ENCODE data around the gene CD160.
"Not testable (repeated sequence)": the region's sequence is repeated elsewhere in the genome, so short reads cannot be mapped to it uniquely, and the experiment has no call there.

Gene CD160

DNA sequence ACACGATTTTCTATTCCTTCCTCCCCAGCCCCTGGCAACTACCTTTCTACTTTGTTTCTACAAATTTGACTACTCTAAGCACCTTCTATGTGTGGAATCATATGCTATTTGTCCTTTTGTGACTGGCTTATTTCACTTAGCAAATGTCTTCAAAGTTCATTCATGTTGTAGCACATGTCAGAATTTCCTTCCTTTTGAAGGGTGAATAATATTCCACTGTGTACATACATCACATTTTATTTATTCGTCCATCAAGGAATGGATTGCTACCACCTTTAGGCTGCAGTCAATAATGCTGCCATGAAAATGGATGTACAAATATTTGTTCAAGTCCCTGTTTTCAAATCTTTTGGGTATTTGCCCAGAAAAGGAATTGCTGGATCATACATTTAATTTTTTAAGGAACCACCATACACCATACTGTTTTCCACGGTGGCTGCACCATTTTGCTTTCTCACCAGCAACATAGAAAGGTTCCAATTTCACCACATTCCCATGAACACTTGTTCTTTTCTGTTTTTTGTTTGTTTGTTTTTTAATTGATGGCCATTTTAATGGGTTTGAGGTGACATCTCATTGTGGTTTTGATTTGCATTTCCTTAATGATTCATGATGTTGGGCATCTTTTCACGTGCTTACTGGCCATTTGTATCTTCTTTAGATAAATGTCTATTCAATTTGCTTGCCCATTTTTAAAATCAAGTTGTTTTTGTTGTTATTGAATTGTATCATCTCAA lies 8.8 kb upstream of the CD160 start:
- no peak for DNase-seq

DNA sequence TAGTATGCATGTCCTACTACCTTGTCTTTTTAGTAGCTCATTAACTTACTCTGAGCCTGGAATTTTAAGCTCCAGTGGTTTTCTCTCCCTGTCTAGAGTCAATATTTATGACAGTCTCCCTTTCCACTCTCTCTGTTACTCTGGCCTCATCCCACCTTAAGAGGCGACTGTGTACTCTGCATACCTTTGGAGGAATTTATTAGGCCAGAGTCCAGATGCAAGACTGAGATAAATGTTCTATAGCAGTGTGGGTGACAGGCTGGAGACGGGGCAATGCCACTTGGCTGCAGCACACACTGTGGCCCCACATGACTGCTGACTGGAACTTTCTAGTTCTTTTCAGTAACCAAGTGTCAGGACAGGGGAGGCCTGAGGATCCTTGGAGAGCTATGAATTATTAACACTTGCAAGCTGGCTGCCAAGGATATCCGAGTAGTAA lies 8.1 kb upstream of the CD160 start:
- no peak for DNase-seq

DNA sequence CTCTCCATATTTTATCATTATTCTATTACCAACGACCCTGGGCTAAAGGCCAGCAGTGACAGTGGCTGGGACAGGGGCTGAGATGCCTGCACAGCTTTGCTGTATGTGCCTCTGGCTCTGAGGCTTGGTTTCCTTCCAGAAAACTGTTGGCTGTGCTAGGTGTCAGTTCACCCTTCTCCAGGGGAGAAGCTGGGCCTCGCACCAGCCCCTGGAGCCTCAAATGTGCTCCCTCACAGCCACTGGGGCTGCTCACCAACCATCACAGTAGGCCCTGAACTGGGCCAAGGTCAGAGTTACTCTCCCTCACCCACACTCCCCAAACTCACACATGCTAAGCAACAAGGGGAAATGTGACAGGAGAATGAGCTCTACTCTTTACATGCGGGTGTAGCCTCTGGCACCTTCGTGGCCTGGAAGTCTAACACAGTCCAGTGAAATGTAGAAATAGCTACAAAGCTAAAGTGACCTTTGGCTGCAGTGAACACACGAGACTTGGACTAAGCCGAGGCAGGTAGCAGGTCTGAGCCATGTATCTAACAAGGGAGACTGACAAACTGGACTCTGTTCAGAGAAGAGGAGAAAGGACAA lies 4.7 kb upstream of the CD160 start:
- no peak for DNase-seq

GRCh38 chr1:145716641-145717345 lies 2.5 kb upstream of the CD160 start:
- DNase-seq, result no peak

DNA sequence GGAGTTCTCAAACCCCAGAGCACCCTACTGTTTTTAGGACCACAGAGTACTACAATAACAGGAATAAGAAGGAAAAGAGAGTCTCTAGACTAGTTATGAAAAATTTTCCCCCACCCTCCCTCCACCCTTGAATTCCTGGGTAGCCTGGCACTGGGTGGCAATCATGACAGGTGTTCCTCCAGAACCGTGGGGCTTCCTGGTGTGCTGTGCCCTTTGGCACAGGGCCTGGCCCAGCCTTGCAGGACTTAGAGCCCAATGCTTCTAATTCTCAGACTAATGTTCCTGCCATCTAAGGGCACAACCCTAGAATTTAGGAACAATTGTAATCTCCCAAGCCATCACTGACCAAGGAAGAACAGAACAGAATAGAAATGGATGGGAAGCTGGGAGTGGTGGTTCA lies 1.5 kb upstream of the CD160 start:
- no peak for DNase-seq

DNA sequence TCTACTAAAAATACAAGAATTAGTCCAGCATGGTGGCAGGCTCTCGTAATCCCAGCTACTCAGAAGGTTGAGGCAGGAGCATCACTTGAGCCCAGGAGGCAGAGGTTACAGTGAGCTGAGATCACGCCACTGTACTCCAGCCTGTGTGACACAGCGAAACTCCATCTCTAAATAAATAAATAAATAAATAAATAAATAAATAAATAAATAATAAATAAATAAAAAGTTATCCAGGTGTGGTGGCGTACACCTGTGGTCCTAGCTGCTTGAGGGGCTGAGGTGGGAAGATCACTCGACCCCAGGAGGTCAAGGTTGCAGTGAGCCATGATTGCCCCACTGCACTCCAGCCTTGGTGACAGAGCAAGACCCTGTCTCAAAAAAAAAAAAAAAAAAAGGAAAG lies 834 bp upstream of the CD160 start:
- not testable (repeated sequence) for DNase-seq

- no peak for DNase-seq
Observed at GRCh38 chr1:145720556-145720877, 1.2 kb downstream of the CD160 start.

DNA sequence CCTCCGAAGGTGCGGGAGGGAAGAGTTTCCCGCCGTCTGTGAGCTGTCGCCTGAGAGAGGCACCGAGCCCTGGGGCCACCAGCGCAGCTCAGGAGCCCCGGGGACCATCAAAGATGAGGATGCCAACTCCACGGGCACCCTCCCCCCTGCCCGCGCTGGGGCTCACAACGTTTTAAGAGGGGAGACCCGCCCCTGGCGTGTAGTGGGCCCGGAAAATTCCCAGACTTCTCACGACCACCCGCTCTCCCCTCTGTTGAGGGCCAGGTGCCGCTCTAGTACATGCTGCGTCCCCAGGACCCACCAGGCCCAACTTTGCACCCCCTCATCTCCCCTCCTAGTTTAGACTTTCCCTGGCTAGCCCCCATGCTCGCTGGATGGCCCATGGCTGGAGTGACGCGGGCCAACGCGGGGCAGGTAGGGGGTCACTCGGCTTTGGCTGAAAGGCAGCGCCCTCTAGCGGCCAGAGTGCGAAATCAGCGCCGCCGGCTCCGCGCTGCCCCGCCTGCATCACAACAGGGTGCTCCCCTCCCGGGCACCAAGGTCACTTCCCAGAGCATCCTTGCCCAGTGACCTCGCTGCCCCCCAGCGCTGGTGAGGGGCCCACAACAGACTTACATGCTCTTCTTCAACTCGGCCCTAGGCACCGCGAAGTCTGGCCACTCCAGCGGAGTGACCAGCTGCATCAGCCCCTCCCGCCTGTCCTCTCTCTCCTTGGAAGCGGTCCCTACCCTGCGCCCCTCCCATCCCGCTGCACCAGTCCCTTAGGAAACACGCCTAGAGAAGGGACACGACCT lies 1.8 kb downstream of the CD160 start:
- peak; percentile 14 for DNase-seq

DNA sequence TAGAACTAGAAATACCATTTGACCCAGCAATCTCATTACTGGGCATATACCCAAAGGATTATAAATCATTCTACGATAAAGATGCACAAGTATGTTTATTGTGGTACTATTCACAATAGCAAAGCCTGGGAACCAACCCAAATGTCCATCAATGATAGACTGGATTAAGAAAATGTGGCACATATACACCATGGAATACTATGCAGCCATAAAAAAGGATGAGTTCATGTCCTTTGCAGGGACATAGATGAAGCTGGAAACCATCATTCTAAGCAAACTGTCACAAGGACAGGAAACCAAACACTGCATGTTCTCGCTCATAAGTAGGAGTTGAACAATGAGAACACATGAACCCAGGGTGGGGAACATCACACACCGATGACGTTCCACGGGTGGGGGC lies 6.9 kb downstream of the CD160 start:
- not testable (repeated sequence) for DNase-seq

- DNase-seq, result no peak
Observed at GRCh38 chr1:145729196-145729595, 9.9 kb downstream of the CD160 start.

DNA sequence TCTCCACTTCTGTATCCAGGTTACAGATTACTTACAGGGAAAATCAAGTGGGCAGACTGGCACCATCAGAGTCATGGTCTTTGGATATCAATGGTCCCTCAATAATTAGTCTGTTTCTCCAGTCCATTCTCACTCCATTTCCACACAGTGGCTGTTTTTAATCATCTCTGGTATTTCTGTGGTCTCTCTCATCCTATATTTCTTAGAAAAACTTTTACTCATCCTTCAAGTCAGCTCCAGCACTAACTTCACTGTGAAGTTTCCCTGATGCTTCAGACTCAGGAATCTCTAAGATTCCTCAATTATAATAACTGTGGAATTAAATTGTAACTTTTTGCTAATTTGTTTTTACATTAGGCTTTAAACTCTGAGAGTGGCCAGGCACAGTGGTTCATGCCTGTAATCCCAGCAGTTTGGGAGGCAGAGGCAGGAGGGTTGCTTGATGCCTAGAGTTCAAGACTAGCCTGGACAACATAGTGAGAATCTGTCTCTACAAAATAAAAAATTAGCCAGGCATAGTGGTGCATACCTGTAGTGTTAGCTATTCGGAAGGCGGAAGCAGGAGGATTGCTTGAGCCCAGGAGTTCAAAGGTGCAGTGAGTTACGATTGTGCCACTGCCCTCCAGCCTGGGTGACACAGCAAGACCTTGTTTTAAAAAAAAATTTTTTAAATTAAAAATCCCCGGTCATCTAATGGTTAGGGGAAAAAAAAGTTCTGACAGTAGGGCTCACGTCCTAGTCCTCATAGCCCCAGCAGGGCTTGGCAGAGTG lies 10.6 kb downstream of the CD160 start:
- DNase-seq, result no peak

- no peak for DNase-seq
Observed at GRCh38 chr1:145730467-145730866, 11.2 kb downstream of the CD160 start.

GRCh38 chr1:145730900-145731299 lies 11.6 kb downstream of the CD160 start:
- no peak for DNase-seq

DNA sequence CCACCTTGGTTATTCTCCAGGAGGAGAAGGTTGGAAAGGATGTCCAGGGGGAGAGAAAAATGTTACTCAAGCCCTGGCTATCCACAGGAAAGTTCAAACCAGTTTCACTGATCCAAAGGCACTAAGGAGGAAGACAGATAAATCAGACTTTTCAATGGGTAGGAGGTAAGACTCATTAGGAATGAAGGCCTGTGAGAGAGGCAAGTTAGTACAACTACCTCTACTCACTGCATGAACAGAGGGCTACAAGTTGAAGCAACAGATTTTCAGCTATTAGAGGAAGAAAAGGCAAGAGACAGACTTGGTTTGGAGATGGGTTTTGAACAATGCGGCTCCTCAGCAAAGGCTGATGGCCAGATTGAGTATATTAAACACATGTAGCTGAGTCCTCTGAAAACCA lies 16.9 kb downstream of the CD160 start:
- no peak for DNase-seq

DNA sequence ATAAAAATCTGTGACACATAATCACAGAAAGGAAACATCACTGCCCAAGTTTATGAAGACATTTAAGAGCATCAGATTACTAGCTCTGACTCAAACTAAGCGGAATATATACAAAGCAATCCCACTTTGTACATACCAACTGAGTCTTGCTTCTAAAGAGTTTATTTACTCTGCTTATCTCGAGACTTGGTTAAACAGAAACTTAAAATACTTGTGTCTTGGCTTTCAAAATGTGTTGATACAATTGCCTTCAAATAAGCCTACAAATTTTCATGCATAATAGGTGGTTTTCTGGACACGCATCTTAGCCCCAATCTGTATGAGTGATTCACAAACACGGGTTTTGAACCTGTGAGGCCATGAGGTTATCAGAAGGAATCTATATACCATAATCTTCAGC lies 21.0 kb downstream of the CD160 start:
- no peak for DNase-seq

GRCh38 chr1:145747398-145748247 lies 28.3 kb downstream of the CD160 start:
- no peak for DNase-seq

GRCh38 chr1:145750426-145750825 lies 31.1 kb downstream of the CD160 start:
- no peak for DNase-seq

DNA sequence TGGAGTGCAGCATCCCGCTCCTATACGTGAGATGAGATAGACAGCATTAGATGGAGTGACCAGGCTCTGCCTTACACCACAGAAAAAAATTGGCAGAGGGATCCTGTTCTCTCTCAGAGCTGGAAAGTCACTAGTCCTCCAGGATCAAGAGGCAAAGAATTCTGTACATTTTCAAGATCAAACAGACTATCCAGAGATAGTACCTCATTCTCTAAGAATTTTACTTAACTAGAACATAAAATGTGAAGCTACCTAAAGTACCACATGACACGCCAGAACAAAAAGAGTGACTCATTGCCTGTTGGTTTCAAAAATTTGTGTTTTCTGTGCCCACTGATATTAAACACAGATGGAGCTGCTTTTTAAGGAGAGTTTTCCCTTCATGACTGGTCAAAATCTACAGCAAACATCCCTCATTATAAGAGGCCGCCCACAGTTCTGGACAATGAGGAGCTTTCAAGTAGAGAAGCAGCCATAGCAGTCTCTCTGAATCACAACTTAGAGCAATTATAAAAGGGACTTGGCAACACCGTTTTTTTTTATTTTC lies 32.3 kb downstream of the CD160 start:
- DNase-seq, result no peak

DNA sequence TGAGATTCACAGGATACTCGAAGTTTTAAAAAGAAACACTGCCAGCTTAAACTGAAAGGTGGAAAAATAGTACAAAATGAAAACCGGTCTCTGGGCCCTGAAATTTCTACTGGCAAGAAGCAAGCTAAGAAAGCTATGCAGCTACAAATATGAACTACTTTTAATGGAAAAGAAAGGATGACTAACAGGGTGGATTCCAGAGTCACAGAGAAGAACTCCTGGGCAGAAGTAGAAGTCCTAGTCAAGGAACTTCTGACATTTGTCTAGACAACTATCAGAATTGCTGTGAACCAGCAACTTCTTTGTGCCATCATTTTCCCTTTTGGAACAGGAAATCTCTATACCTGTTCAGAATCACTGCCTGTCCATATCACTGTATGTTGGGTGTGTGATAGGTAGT lies 38.1 kb downstream of the CD160 start:
- DNase-seq, result no peak

DNA sequence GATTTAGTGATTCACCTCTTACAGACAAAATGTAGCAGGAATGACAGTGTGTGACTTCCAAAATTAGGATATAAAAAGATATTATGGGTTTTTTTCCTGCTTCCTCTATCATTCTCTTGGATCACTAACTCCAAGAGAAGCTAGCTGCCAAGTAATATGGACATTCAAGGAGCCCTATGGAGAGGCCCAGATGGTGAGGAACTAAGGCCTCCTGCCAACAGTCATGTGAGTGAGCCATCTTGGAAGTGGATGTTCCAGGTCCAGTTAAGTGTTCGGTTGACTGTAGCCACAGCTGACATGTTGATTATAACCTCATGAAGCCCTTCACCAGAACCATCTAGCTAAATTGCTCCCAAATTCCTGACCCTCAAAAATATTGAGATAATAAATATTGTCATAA lies 38.8 kb downstream of the CD160 start:
- DNase-seq, result no peak

DNA sequence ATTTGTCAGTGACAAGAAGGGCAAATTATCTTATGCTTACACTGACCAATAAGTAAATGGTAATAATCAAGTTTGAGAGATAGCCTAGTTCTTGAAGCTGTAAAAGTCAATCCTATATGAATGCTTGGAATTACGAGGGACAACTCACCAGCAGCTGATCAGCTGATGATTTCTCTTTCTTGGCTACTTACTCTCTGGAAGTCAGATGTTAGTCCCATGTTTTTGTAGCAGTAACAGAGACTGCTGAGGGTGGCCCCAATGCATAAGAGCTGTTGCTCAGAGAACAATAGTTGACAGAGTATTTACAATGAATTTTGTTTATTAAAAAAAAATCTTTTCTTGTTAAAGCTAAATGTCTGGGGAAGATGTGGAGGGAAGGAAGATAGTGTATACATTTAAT lies 39.3 kb downstream of the CD160 start:
- DNase-seq, result no peak

GRCh38 chr1:145759721-145760120 lies 40.4 kb downstream of the CD160 start:
- no peak for DNase-seq

Measured in DMS153 (cell line).